Measurements from ENCODE around the gene TNS1.

TNS1 gene

DNA sequence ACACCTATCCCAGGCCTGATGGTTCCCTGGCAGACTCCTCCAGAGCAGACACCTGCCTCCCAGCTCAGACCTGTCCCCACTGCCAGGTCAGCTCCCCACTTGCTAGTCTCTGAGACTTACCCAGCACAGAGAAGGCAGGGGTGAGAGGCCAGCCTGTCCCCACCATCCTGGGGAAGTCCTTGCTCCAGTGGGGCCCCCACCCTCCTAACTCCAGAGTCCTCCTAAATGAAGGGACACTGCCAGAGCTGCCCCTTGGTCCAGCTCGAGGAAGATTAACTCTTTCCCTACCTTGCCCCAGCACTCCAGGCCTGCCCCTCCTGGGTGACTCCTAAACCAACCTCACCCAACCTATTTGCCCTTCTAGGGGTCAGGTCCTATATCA, 30.4 kb upstream of the TNS1 start:
- H3K27ac Mint-ChIP-seq: no peak overlapping the region
- H3K9me3 Mint-ChIP-seq: no peaks in the 10 kb centered on the region
- no peaks in the 10 kb centered on the region for H3K27me3 Mint-ChIP-seq
- no peak for ATAC-seq
- H3K4me3 Mint-ChIP-seq: no peak overlapping the region
- H3K36me3 Mint-ChIP-seq: no peaks in the 10 kb centered on the region
- H3K4me1 Mint-ChIP-seq: peaks cover 7% of the 10 kb centered on the region

DNA sequence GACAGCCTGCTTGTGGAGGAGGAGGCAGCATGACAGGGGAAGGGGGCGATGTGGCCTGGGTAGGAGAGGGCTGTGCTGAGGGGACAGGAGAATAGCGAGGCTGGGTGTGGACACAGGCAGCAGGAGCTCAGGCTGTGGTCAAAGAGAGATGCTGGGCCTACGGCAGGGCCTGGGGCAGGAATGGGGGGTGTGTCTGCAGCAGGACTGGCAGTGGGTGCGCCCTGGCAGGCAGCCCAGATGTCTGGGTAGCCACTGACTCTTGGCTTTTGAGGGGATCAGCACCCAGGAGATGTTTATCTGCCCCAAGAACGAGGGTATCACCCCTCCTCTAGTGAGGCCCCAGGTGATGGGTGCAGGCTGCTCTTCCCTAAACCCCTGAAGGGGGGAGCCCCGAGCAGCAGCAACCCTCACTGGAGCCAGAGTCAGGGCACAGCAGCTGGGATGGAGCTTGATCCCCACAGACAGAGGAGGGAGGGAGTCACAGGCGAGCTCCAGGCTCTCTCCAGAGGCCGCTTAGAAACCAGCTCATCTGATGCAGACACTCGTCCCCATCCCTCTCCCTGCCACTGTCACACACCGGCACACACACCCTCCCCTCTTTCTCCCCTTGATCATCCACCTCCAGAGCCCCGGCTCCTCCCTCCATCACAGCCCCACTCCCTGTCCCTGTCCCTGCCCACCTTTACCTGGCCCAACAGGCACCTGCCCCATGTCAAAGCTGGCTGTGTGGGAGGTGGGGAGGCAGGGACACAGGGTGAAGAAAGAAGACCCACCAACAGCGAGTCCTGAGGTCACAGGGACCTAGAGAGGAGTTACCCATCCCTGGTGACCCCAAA, 29.8 kb upstream of the TNS1 start:
- Mint-ChIP-seq H3K27me3 (no peaks in the 10 kb centered on the region), H3K36me3 (no peaks in the 10 kb centered on the region), H3K4me3 (no peak overlapping the region), H3K4me1 (peaks cover 7% of the 10 kb centered on the region), H3K9me3 (no peaks in the 10 kb centered on the region), H3K27ac (no peak overlapping the region)
- no peak for ATAC-seq

GRCh38 chr2:218031771-218032257, 29.0 kb upstream of the TNS1 start:
- Mint-ChIP-seq H3K27ac (no peak overlapping the region), H3K36me3 (no peaks in the 10 kb centered on the region), H3K27me3 (no peaks in the 10 kb centered on the region), H3K4me3 (no peak overlapping the region), H3K9me3 (no peaks in the 10 kb centered on the region), H3K4me1 (peaks cover 7% of the 10 kb centered on the region)
- no peak for ATAC-seq

- ATAC-seq: no peak
- Mint-ChIP-seq H3K36me3 (no peaks in the 10 kb centered on the region), H3K27ac (no peak overlapping the region), H3K4me3 (no peak overlapping the region), H3K4me1 (peaks cover 7% of the 10 kb centered on the region), H3K27me3 (no peaks in the 10 kb centered on the region), H3K9me3 (no peaks in the 10 kb centered on the region)
These were observed 28.5 kb upstream of the TNS1 start for GRCh38 chr2:218031261-218031660.

DNA sequence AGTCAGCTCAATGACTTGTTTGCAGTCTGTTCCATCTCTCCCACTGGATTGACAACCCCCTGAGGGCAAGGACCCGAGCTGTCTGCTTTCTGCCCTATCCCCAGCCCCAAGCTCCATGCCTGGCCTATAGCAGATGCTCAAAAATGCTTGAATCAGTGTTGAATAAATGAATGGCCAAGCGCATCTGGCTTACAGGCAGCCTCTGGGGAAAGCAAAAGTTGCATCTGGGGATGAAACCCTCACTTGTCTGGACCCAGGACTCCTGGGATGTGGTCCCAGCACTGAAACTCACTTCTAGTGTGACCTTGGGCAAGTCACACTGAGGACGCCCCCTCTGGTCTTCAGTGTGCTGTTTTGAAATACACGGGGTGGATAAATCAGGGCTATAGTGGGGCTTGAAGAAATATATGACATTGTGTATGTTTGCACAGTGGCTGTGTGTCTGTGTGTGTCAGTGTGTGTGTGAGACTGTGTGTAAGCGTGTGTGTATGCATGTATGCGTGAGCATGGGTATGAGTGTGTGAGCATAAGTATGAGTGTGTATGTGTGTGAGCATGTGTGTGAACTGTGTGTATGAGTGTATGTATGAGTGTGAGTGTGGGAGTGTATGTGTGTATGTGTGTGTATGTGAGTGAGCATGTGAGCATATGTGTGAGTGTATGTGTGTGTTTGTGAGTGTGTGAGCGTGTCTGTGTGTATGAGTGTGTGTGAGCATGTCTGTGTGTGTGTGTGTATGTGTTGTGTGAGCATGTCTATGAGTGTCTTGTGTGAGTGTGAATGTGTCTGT, 27.8 kb upstream of the TNS1 start:
- no peak for ATAC-seq
- Mint-ChIP-seq H3K27me3 (no peaks in the 10 kb centered on the region), H3K4me3 (no peak overlapping the region), H3K9me3 (no peaks in the 10 kb centered on the region), H3K27ac (no peak overlapping the region), H3K36me3 (no peaks in the 10 kb centered on the region), H3K4me1 (peaks cover 7% of the 10 kb centered on the region)

GRCh38 chr2:218029366-218030360, 26.9 kb upstream of the TNS1 start:
- no peaks in the 10 kb centered on the region for H3K36me3 Mint-ChIP-seq
- peaks cover 7% of the 10 kb centered on the region for H3K4me1 Mint-ChIP-seq
- no peaks in the 10 kb centered on the region for H3K9me3 Mint-ChIP-seq
- no peak overlapping the region for H3K4me3 Mint-ChIP-seq
- no peaks in the 10 kb centered on the region for H3K27me3 Mint-ChIP-seq
- no peak overlapping the region for H3K27ac Mint-ChIP-seq
- no peak for ATAC-seq

DNA sequence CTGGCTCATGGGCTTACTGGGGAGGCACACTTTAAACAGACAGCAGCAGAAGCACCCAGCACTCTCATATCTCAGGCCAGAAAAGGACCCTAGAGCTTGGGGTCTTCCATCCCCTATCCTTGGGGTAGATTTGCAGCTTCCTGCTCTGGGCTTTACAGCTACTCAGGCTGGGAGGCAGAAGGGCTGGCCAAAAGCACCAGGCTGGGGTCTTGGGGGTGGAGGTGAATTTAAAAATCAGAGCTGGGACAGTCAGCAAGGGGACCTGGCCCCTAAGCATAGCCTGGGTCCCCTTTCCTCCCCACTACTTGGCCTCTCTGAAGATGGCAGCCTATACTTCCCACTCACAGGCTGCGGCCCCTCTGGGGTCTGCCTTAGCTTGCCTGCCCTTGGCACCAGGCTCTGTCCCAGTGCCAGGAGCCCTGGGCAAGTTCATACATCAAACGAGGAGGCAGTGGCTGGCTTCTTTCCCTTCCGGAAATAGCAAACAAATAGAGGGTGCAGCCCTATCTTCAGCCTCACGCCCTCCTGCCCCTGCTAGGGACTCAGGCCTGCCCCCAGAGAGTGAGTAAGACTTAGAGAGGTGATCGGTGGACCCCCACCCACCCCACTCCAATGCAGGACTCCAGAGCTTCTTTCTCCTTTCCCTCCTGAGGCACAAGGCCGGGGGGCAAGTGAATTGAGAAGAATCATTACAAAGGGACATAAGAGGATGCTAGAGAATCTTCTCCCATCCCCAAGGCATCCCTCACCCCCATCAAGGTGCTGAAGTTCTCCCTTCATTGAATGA, 26.0 kb upstream of the TNS1 start:
- no peaks in the 10 kb centered on the region for H3K27me3 Mint-ChIP-seq
- H3K4me3 Mint-ChIP-seq: no peak overlapping the region
- H3K36me3 Mint-ChIP-seq: no peaks in the 10 kb centered on the region
- ATAC-seq: no peak
- no peak overlapping the region for H3K27ac Mint-ChIP-seq
- no peaks in the 10 kb centered on the region for H3K4me1 Mint-ChIP-seq
- H3K9me3 Mint-ChIP-seq: no peaks in the 10 kb centered on the region

DNA sequence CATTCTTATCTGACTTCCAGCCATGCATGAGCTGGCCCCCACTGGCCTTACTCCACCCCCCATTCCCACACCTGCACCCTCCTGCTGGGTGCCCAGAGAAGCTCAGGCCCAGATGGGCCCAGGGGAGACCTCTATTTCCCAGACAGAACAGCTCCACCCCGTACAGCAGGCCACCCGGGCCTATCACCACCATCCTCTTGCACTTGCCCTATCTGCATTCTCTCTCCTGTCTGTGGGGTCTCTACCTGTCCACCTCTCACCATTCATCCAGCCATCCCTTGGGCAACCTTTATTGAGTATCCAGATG, 25.3 kb upstream of the TNS1 start:
- no peak overlapping the region for H3K27ac Mint-ChIP-seq
- H3K36me3 Mint-ChIP-seq: no peaks in the 10 kb centered on the region
- H3K4me1 Mint-ChIP-seq: no peaks in the 10 kb centered on the region
- no peaks in the 10 kb centered on the region for H3K9me3 Mint-ChIP-seq
- H3K27me3 Mint-ChIP-seq: no peaks in the 10 kb centered on the region
- ATAC-seq: no peak
- no peak overlapping the region for H3K4me3 Mint-ChIP-seq

DNA sequence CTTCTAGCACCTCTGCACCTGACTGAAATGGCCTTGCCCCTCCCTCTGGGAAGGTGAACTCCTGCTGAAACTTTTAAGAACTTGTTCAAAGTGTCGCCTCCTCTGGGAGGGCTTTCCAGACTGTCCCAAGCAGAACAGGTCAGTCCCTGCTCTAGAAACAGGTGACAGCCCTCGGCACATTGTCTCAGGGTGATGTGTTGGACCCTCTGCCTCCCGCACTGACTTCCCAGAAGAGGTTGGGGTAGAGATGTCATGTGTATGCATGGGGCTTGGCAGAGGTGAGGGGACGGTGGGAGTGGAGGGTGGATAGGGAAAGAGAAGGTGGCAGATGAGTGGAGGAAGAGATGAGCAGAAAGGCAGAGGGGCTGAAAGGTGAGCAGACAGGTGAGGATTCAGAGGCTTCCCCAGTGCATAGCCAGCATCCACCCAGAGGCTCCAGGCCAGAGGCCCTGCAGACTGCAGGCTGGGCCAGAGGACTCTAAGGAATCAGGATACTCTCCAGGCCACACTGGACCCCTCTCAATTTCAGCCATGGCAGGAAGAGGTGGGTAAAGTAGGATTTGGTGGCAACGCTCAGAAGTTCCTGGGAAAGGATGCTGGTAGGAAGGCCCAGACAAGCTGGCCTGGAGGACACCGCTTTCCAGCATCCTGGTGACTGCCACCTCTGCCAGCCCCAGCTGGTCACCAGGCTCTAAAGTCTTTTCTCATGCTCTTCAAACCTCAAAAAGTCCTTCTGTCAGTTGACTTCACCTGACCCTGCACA, 24.8 kb upstream of the TNS1 start:
- Mint-ChIP-seq H3K27me3 (peaks cover 1% of the 10 kb centered on the region), H3K27ac (no peak overlapping the region), H3K9me3 (no peaks in the 10 kb centered on the region), H3K36me3 (no peaks in the 10 kb centered on the region), H3K4me1 (no peaks in the 10 kb centered on the region), H3K4me3 (no peak overlapping the region)
- no peak for ATAC-seq

DNA sequence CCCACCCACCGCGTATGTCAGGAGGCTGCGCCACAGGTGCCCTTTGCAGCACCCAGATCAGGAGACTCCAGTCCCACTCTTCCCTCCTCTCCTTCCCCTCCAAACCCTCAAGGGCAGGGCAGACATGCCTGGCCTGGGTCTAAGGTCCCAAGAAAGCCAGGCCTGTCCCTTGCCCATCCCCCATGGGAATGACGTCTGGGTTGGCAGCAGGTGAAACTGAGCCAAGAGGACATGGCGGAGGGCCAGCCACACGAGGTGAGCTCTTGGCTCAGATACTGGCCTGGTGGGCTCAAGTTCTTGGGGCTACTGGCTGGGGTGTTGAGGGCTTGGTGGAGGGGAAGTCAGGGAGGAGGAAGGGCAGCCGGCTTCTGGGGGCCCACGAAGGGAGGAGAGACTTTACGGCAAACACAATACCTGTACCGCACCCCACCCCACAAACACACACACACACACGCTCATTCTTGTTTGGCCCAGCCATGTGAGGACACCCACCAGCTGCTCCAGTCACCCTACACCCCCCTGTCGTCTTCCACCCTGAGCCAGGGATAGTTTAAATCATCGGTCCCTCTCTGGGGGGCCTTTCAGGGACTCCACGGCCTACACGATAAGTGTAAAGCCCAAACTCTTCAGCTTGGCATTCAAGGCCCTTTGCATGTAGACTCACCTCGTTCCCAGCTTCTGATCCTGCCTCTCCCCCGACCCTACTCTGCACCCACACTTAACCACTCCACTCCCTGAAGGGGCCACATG, 24.1 kb upstream of the TNS1 start:
- Mint-ChIP-seq H3K27me3 (peaks cover 9% of the 10 kb centered on the region), H3K27ac (no peak overlapping the region), H3K4me1 (no peaks in the 10 kb centered on the region), H3K36me3 (no peaks in the 10 kb centered on the region), H3K9me3 (no peaks in the 10 kb centered on the region), H3K4me3 (no peak overlapping the region)
- ATAC-seq: no peak

DNA sequence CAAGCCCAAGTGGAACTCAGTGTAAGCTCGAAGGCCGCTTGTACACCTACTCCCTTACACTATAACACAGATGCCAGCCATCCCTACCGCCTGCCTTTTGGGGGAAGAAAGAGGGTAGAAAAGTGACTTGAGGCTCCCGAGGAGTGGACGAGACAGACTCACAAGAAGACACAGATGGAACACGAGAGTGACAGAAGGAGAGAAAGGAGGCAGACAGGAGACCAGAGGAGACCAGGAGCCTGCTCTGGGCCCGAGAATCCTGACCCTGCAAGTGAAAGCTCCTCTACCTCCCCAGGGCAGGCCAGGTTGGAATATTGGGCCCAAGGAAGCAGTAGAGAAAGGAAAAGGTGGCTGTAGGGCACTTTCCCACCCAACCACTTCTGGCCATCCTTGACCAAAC, 23.4 kb upstream of the TNS1 start:
- H3K4me1 Mint-ChIP-seq: no peaks in the 10 kb centered on the region
- H3K4me3 Mint-ChIP-seq: no peak overlapping the region
- H3K36me3 Mint-ChIP-seq: no peaks in the 10 kb centered on the region
- peaks cover 15% of the 10 kb centered on the region for H3K27me3 Mint-ChIP-seq
- no peak for ATAC-seq
- H3K27ac Mint-ChIP-seq: no peak overlapping the region
- no peaks in the 10 kb centered on the region for H3K9me3 Mint-ChIP-seq

GRCh38 chr2:218024871-218025270, 22.1 kb upstream of the TNS1 start:
- Mint-ChIP-seq H3K27me3 (peaks cover 22% of the 10 kb centered on the region), H3K36me3 (no peaks in the 10 kb centered on the region), H3K4me3 (no peak overlapping the region), H3K27ac (no peak overlapping the region), H3K4me1 (no peaks in the 10 kb centered on the region), H3K9me3 (no peaks in the 10 kb centered on the region)
- ATAC-seq: no peak

GRCh38 chr2:218024336-218024735, 21.5 kb upstream of the TNS1 start:
- Mint-ChIP-seq H3K27me3 (peaks cover 22% of the 10 kb centered on the region), H3K36me3 (no peaks in the 10 kb centered on the region), H3K4me1 (peaks cover 3% of the 10 kb centered on the region), H3K9me3 (no peaks in the 10 kb centered on the region), H3K27ac (no peak overlapping the region), H3K4me3 (no peak overlapping the region)
- no peak for ATAC-seq
